Measurements from ENCODE around the gene RPS24. TPM values are rescaled to one million over a fixed set of nuclear protein-coding genes. Genes with fewer than 3 reads are reported as not detected.
"Not testable (repeated sequence)": the region's sequence is repeated elsewhere in the genome, so short reads cannot be mapped to it uniquely, and the experiment has no call there.

RPS24 gene
- total and polyA plus RNA-seq, 10 of the 15 experiments (the other 5 are each of a cell fraction or from before 2014, with no cell fraction given), result 1,343 to 7,285 (median 2,230) TPM

DNA sequence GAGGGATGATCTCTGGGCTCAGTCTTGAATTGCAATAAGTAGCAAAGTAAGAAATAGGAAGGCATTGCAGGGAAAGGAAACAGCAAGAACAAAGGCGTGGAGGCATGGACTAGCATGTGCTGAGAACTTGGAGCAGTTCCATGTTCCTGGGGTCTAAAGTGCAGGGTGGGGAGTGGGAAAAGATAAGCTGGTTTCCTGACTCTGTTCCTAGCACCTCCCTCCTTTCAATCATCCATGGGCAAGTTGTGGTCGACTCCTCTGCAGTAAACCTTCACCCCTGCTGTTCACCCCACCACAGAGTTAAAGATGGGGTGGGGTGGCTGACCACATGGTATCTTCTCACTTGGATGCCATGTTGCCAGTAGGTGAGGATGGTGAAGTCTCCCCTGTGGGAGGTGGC is 29.6 kb downstream of the RPS24 start (continued):
- no peak for TF ChIP-seq HDGF (IDR thresholded peaks at IDR 0.05)

DNA sequence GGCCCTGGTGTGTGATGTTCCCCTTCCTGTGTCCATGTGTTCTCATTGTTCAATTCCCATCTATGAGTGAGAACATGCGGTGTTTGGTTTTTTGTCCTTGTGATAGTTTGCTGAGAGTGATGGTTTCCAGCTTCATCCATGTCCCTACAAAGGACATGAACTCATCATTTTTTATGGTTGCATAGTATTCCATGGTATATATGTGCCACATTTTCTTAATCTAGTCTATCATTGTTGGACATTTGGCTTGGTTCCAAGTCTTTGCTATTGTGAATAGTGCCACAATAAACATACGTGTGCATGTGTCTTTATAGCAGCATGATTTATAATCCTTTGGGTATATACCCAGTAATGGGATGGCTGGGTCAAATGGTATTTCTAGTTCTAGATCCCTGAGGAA is 31.3 kb downstream of the RPS24 start:
- RAD21 ChIA-PET (ENCODE audit: unreplicated experiment); CTCF ChIA-PET; BruUV-seq (replicated peaks): not testable (repeated sequence)

DNA sequence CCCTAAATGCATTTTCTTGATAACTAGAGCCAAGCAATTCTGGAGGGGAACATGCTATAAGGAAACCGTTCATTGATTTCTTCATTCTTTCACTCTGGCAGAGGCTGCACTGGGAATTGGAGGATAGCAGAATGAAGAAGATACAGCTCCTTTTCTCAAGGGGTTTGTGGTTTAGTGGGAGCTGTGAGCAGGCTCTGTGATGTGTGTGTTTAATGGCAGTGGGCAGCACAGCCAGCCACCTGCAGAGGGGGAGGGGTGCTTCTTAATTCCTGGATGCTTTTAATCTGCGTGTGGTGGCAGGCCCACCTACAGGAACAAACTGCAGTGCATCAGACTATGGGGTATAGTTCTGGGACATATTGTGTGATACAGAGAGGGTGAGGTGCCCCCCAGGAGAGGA is 31.9 kb downstream of the RPS24 start:
- Histone ChIP-seq H3K4me3 (no peak overlapping the region), H3K9ac (ENCODE audit: control insufficient read depth, insufficient read depth, low read length) (no peak overlapping the region), H3K9me3 (replicated peaks; ENCODE audit: control insufficient read depth, insufficient read depth, low read length) (no peaks in the 10 kb centered on the region; the same call in 2 of the 3 replicates), H3K4me1 (ENCODE audit: control insufficient read depth, insufficient read depth, low read length) (peaks cover 7% of the 10 kb centered on the region; the same call in 1 of the 2 replicates), H3K79me2 (ENCODE audit: control insufficient read depth, insufficient read depth, low read length) (no peaks in the 10 kb centered on the region), H3K27me3 (replicated peaks in 1 of 2; ENCODE audit: control insufficient read depth in 2 of 2, insufficient read depth in 2 of 2, low read length in 1 of 2) (no peaks in the 10 kb centered on the region; a peak in 1 of 4 replicates), H3K36me3 (ENCODE audit: control insufficient read depth in 2 of 2, insufficient read depth in 2 of 2, low read length in 1 of 2) (no peaks in the 10 kb centered on the region), H2AFZ (ENCODE audit: control insufficient read depth, low read depth, low read length) (no peak overlapping the region), H3K4me2 (ENCODE audit: control insufficient read depth, insufficient read depth) (no peak overlapping the region), H4K20me1 (ENCODE audit: control insufficient read depth, insufficient read depth) (no peaks in the 10 kb centered on the region), H3K27ac (ENCODE audit: control insufficient read depth, insufficient read depth) (no peak overlapping the region)
- ChIA-PET CTCF (interaction anchor here (1.0 kb wide), 1 partner anchor 112 kb away, joined by 3 read pairs; no protein-coding TSS in a partner anchor), SMC1A (ENCODE audit: uncharacterized antibody, unreplicated experiment) (no interaction called here), RAD21 (ENCODE audit: unreplicated experiment) (no interaction called here), POLR2A (no interaction called here)
- in situ Hi-C loops (cut with MboI) (no loop called here), intact Hi-C loops (cut with micrococcal nuclease; ENCODE audit: unreplicated experiment) (no loop called here)
- no TSS peak for BruUV-seq (replicated peaks)
- TF ChIP-seq POLR2AphosphoS5 (IDR thresholded peaks at IDR 0.05; ENCODE audit: low read length), result no peak
- TF ChIP-seq, protein P1, sequence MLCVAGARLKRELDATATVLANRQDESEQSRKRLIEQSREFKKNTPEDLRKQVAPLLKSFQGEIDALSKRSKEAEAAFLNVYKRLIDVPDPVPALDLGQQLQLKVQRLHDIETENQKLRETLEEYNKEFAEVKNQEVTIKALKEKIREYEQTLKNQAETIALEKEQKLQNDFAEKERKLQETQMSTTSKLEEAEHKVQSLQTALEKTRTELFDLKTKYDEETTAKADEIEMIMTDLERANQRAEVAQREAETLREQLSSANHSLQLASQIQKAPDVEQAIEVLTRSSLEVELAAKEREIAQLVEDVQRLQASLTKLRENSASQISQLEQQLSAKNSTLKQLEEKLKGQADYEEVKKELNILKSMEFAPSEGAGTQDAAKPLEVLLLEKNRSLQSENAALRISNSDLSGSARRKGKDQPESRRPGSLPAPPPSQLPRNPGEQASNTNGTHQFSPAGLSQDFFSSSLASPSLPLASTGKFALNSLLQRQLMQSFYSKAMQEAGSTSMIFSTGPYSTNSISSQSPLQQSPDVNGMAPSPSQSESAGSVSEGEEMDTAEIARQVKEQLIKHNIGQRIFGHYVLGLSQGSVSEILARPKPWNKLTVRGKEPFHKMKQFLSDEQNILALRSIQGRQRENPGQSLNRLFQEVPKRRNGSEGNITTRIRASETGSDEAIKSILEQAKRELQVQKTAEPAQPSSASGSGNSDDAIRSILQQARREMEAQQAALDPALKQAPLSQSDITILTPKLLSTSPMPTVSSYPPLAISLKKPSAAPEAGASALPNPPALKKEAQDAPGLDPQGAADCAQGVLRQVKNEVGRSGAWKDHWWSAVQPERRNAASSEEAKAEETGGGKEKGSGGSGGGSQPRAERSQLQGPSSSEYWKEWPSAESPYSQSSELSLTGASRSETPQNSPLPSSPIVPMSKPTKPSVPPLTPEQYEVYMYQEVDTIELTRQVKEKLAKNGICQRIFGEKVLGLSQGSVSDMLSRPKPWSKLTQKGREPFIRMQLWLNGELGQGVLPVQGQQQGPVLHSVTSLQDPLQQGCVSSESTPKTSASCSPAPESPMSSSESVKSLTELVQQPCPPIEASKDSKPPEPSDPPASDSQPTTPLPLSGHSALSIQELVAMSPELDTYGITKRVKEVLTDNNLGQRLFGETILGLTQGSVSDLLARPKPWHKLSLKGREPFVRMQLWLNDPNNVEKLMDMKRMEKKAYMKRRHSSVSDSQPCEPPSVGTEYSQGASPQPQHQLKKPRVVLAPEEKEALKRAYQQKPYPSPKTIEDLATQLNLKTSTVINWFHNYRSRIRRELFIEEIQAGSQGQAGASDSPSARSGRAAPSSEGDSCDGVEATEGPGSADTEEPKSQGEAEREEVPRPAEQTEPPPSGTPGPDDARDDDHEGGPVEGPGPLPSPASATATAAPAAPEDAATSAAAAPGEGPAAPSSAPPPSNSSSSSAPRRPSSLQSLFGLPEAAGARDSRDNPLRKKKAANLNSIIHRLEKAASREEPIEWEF (IDR thresholded peaks at IDR 0.05; ENCODE audit: insufficient replicate concordance, low read depth, low read length), result no peak
- no peak for TF ChIP-seq JUND (IDR thresholded peaks at IDR 0.05; ENCODE audit: low read depth, low read length)
- no peak for FAIRE-seq
- DNase-seq (ENCODE audit: low read depth, low spot score), result no peak
- ATAC-seq, result no peak
- 9% methylated on average over 2 of the region's 2 CpGs for WGBS (ENCODE audit: insufficient coverage, insufficient replicate concordance, low lambda C conversion rate, missing lambda C conversion rate)

More for the DNA sequence above, 31.3 kb downstream of the RPS24 start:
- intact Hi-C loops (cut with micrococcal nuclease; ENCODE audit: unreplicated experiment); H3K4me1 ChIP-seq (ENCODE audit: control insufficient read depth, insufficient read depth, low read length); H3K27ac ChIP-seq (ENCODE audit: control insufficient read depth, insufficient read depth); H2AFZ ChIP-seq (ENCODE audit: control insufficient read depth, low read depth, low read length); H3K27me3 ChIP-seq (replicated peaks in 1 of 2; ENCODE audit: control insufficient read depth in 2 of 2, insufficient read depth in 2 of 2, low read length in 1 of 2); DNase-seq (ENCODE audit: low read depth, low spot score); H3K9ac ChIP-seq (ENCODE audit: control insufficient read depth, insufficient read depth, low read length); in situ Hi-C loops (cut with MboI); POLR2A ChIA-PET; ATAC-seq; H3K4me3 ChIP-seq; H3K4me2 ChIP-seq (ENCODE audit: control insufficient read depth, insufficient read depth); H3K36me3 ChIP-seq (ENCODE audit: control insufficient read depth in 2 of 2, insufficient read depth in 2 of 2, low read length in 1 of 2); H4K20me1 ChIP-seq (ENCODE audit: control insufficient read depth, insufficient read depth); H3K9me3 ChIP-seq (replicated peaks; ENCODE audit: control insufficient read depth, insufficient read depth, low read length); H3K79me2 ChIP-seq (ENCODE audit: control insufficient read depth, insufficient read depth, low read length); SMC1A ChIA-PET (ENCODE audit: uncharacterized antibody, unreplicated experiment); FAIRE-seq: not testable (repeated sequence)
- WGBS (ENCODE audit: insufficient coverage, insufficient replicate concordance, low lambda C conversion rate, missing lambda C conversion rate), result no CpG with 5 or more reads among the region's 2 CpGs

Data from GM12878 (cell line).